ENCODE results near the gene SLC24A3.

The SLC24A3 gene

DNA sequence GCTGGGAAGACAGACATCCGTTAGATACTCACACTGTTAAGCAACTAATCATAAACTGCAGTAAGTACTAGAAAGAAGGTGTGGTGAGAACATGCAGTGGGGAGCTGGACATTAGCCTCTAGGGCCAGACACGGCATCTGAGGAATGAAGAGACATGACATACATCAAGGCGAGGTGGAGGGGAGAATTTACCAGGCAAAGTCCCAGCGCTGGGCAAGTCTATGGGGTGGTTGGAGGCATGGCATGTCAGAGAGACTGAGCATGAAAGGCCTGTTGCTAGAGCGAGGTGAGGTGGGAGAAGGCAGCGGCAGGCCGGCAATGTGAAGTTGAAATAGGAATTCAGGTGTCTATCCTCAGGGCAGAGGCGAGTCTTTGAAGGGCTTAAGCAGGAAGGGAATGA, 31.8 kb downstream of the SLC24A3 start:
- DNase-seq = no peak

DNA sequence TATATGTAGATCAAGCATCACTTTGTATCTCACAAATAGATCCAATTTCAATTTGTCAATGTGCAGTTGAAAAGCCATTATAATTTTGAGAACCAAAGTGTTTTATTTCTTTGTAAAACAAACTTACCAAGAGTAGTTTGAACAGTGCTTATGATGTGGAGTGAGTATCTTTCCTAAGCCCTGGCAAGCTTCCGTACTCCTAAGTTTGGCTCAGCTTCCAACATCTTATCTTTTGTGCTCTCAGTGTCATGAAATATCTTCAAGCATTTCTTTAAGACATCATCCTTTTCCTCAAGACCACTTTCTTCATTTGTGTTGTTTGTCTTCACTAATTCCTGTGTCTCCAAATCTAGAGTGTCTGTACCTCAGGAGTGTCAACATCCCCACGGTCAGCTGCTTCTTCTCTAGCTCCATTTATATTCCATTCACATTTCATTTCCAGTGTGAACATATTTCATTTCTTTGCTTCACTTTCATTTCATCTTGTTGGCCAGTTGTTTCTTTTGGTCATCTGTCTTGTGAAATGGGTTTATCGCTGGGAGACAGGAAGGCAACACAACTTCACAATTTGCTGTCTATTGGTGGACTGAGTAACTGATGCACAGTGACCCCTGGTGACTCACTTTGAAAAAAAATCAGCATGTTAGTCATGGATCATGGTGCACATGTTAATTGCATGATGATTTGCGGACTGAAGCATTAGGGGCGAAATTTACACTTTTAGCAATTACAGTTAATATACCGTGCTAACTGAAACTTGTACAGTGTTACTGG, 36.9 kb downstream of the SLC24A3 start:
- DNase-seq = peak in 1 of 2 experiments; percentile 3

DNA sequence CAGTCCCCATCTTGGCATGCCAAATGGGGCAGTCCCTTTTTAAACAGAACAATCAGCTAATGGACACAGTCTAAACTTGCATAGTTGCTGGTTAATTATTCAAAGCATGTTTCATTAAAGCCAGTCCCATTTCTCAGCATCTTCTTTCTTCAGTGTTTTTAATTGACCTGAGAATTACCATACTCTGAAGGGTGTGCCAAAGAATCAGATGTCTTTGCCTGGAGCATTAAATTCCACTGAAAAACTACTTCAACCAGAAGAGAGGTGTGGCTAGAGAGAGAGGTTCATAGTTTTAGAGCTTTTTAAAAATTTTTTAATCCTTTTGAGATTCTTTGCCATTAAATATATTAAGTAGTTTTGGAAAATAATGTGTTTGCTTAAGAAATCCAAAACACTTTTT, 37.9 kb downstream of the SLC24A3 start:
- no peak for DNase-seq

DNA sequence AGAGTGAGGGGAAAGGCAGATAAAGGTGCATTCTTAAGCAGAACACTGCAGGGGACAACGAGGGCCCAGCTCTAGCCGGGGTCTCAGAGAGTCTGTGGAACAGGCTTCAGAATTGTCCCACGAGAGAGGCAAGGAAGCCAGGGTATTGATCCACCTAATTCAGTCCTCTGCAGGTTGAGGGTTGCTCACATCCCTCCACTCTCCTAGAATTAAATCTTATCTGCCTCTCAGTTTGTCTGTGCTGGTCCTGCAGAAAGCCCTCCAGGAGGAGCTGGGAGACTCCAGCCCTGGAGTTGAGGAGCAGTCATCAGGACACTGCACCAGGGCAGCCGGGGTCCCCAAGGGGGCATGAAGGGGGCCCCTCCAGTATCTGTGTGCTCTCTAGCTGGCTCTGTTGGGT, 39.1 kb downstream of the SLC24A3 start:
- DNase-seq = no peak

DNA sequence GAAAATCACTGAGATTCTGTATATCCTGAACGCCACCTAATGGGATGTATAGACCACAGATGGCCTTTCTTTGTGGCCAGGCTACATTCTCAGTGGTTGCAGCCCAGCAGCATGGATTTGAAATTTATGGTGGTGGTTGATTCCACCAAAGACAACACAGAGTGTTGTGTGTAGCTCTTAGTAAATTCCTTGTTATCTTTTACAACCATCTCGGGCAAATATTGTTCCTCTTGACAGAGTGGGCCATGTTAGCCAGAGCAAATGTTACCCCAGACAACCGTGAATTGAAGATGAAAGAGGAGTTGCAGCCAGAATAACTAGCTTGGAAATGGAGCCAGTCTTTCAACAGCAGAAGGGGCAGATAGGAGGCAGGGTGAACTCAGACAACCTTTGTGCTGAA, 39.5 kb downstream of the SLC24A3 start:
- DNase-seq = no peak

DNA sequence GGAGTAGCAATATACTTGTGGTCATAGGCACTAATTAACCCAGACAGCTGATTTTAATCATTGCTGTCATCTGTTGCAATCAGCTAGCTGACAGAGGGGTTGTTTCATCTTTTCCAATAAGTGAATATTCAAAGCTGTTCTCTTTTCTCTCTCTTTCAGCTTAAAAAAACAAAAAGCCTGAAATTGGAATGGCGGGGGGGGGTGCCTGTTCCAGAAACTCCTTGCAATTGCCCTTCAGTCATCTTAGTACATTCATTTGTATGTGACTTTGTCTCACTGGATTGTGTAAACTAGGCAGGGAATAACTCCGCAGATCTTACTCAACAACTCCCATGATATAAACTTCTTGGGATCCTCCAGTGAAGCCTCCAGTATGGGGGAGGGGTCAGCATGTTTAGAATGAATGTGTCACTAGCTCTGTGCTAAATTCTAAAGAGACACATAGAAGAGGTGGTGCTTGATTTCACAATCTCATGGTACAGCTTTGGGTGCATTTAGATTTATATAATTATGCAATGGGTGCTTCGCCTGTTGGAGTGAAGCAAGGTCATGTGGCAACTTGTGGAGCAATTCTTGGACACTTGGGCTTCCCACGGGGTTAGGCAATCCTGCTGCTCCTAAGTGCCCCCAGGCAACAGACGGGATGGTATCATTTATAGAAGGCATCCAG, 40.1 kb downstream of the SLC24A3 start:
- no peak for DNase-seq

DNA sequence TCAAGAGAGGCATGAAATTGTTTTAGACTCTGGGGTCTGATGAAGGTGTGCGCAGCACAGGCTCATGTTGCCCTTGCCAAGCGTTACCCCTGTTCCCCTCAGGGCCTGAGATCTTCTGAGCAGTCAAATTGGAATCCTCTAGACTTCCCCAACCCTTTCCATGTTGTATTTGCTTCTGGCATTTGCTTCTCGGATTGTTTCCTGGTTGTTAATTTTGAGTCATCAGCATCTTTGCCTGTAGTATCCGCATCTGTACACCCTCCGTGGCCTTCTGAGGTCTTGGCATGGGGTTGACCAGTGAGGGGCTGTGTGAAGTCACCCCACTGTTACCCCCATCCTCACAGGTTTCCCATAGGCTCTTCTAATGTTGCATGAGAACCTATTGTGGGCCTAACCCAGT, 40.9 kb downstream of the SLC24A3 start:
- no peak for DNase-seq

DNA sequence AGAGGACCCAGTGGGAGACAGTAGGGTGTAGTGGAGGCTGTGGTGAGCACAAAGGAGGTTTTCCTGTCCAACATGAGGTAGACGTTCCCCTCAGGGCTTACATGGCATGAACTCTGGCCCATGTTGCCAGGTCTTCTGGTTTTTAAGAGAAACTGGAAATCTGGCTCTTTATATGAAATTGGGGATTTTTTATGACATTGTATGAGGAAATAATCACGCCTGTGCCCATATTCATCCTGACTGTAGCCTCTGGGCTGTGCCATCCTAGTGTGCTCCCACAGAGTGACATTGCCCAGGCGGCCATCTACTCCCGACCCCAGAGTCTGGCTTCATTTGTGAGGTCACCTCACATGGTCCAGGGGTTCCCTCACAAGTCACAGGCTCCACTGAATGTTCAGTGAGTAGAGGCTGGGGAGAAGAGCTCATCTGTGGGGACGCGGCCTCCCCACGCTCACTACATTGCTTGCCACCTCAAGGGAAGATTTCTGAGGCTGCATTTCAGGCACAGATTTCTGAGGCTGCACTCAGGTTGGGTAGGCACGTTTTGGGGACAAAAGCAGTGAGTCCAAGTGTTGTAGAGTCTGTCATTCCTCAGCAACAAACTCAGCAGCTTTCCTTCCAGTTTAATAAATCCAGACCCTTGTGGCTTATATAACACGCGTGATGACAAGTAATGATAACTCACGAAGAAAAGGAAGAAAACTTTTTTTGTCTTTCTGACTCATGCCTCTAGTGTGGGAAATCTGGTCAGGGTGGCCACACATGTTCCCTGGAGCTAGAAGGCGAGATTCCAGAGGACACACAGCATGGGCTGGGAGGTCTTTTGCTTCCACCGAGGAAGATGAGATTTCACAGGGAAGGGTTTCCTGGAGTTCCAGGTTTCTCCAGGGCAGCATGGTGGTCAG, 41.7 kb downstream of the SLC24A3 start:
- DNase-seq = no peak

DNA sequence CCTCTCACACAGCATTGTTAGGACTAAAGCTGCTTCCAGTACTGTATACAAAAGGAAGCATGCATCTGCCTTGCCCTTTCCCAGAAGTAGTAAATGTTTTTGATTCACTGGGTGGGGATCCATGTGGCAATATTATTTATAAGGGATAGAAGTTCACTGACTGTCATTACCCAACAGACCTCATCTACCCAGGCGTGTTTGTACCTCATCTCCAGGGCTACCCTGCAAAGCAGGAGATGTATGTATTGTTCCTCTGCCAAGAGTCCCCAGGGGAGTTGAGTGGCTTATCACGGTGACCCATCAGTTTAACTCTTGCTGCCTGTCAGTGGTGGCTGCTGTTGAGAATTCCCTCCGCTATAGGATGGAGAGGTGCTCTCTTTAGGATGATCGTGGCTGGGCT, 42.5 kb downstream of the SLC24A3 start:
- no peak for DNase-seq

DNA sequence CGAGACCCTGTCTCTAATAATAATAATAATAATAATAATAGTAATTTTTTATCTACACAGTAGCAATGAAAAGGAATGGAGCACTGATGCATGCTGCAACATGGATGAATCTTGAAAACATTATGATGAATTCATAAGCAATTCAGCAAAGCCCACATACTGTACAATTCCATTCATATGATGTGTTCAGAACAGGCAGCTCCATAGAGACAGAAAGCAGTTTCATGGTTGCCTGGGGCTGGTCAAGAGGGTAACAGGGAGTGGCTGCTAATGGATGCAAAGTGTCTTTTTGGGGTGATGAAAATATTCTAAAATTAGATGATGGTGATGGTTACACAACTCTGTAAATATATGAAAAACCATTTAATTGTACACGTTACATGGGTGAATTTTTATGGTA, 43.6 kb downstream of the SLC24A3 start:
- DNase-seq = no peak

DNA sequence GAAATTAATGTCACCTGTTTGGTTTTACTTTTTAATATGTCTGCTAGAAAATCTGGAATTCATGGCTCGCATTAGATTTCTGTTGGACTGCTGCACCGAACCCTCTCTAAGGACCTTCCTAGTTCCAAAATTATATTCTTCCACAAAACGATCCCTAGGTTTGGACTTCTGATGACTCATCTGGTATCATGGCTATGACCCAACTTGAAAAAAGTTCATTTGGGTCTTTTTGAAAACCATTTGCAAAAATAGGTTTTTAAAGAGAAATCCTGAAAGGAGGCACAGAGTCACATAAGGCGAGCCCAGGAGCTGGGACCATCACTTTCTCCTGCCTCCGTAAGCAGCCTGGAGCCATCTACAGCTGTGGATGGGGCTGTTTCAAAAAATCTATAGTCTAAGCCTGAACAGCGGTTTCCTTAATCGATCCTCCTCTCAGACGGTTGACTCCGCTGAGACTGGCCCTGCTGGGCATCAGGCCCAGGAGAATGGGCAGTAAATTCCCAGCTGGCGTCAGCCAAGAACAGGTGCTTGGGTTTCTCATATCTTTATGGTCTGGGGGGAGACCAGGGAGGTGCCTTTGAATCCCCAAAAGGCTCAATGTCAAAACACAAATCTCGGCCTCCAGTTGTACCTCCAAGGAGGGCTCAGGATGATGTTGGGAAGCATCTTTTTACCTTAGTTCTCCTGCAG, 44.6 kb downstream of the SLC24A3 start:
- DNase-seq = no peak

DNA sequence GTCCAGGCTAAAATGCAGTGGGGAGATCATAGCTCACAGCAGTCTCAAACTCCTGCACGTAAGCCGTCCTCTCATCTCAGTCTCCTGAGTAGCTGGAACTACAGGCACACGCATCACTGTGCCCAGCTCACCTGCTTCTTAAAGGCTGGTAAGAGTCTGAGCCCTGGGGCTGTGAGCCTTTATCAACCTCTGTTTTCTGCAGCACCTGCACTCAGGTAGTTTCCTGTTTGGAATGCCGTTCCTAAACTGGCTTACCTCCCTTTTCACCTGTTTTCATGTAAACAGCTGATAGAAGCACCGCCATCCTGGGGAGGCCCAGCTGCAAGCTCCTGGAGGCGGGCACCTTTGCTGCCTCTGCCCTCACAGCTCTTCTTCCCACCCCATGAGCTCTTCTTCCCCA, 45.4 kb downstream of the SLC24A3 start:
- DNase-seq = no peak

DNA sequence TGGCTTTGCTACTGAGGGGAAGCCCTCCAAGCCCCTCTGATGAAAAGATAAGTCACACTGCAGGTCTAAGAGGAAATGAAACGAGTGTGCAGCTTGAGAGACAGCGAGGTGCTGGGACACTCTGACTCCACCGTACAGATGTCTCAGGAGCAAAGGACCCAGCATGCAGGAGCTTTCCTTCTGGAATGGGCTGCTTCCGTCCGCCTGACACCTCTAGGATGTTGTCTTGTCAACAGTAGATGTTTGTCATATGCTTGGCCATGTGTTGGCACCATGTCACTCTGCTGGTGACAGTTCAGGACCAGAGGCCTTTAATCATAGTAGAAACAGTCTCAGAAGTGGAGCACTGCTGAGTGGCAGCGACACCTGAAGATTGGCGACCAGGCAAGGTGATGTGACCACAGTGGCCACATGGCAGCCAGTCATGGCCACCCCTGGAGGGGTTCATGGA, 46.7 kb downstream of the SLC24A3 start:
- no peak for DNase-seq

DNA sequence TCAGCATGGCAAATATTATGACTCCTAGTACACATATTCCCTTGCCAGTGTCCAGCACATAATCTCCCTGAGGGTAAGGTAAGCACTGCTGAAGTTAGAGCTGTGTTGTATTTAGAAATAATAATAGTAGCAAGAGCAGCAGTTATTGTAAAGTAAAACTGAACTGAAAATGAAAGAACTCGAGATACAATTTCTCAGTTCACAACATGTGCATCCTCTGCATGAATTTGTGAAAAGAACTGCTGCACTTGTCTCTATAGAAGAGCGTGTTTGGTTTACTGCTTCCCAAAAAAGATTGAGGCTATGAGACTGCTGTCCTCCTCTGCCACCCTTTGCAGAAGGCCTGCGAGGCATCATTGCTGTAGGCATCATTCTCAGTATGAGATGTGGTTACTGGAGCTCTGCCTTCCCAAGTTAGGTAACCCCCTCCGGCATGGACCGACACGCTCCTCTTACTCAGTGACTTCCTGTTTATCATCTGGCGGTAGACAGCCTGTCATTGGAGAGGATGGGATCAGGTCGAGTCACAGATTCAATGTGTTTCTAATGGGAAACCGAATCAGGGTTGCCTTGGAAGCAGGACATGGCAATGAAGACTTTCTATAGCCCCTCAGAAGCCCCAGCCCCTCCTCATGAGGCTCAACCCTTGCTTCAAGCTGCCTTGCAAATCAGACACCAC, 48.1 kb downstream of the SLC24A3 start:
- DNase-seq = no peak

DNA sequence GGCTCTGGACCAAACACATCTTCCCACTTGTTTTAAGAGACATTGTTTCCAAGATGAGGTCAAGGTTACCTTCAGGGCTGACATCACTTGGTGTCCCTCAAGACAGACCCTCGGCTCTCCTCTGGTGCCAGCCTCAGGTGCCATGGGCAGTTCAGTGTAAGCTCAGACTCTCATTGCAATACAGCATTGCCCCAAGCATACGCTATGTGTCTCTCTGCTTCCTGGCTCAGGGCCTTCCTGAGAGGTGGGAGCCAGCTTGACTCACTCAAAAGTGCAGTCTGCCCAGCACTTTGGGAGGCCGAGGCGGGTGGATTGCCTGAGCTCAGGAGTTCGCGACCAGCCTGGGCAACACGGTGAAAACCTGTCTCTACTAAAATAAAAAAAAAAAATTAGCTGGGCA, 51.7 kb downstream of the SLC24A3 start:
- DNase-seq = no peak

DNA sequence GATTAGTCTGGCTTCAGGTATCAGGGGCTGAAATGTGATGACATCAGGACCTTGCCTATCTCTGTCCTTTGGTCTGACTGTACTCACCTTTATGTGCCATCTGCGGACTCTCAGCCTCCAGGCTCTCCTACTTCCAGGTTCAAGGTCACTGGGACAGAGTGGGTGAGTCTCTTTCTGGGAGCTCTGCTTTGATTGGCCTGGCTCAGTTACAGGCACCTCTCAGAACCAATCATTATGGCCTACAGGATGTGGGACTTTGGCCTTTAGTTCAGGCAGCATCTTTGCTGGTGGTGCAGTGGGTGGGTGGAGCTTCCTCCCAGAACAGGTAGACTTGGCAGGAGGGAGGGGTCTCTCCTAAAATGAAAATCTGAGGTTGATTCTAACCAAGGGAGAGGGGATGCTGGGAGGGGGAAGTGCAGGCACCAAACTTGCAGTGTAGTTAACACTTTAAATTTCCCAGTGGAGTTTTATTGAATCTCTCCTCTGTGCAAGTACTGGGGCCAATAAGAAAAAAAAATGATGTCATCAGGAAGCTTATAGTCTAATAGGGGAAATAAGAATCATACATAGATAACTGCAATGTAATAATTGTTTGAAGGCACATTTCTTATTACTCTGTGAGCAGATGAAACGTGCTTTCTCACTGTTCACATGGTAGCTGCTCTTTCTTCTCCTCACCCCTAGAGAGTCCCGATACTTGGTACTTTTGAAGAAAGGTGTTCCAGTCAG, 53.4 kb downstream of the SLC24A3 start:
- DNase-seq = no peak

DNA sequence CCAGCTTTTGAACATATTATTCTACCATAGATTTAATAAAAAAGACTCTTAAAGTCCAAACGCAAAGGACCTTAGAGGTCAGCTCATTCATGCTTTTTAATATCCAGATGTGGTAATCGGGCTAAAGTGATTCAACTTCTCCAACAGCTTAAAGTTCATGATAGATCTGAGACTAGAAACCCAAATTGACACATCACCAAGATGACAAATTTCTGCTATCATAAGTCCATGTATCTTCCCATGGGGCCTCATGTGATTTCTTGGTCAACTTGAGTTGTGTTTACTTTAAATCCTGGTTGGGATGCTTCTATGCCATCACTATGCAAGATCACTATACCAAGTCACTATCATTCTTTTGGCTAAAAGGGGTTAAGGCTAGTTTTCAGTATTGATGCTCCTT, 56.0 kb downstream of the SLC24A3 start:
- DNase-seq = no peak

DNA sequence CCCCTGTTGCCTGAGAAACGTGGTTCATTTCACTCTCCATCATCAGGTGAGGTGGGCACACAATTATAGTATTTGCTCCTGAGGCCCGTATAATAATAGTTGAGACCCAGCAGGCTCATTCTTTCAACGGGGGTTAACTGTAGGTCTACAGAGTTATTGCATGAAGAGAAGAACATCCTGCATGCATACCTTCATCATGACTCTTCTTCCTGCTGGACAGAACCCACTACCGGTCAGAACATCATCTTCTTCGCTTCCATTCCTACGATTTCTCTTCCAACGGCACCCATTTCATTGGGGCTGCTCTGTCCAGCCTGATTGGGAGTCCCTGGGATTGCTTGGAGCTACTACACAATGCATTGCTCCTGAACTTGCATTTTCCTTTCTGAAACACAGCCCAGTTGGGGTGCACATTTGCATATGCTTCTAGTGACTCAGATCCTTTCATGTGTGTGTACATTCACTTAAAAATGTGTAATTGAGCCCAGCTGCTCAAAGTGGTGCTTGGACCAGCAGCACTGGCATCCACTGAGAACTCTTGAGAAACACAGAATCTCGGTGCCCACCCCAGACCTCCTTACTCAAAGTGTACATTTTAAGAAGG, 57.4 kb downstream of the SLC24A3 start:
- DNase-seq = no peak

DNA sequence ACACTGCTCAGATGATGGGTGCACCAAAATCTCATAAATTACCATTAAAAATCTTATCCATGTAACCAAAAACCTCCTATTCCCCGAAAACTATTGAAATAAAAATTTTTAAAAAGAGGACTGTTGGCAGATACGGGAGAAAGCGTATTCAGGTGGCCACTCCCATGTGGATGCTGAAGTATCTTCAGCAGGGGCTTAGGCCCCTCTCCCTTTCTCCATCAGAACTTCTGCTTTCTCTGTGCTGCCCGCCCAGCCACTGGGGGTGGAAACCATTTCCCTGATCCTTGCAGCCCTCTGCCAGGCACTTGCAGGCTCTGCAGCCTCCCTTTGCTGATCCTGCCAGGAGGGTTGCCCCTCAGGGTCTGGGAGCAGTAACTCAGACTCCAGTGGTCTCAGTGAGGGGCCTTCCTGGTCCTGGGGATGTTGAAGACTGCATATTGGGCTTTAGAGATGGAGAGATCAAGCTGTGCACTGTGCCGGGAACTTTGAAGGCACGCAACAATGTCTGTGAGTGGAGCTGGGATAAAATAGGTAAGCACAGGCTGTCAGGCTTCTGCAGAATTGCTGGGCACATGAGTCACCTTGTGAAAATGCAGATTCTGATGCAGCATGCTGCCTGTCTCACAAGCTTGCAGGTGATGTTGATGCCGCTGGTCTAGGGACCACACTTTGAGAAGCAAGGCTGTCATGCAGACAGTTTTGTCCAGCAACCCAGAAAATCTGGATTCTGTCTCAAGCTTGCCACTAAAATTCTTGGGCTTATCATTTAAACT, 59.6 kb downstream of the SLC24A3 start:
- DNase-seq = no peak

DNA sequence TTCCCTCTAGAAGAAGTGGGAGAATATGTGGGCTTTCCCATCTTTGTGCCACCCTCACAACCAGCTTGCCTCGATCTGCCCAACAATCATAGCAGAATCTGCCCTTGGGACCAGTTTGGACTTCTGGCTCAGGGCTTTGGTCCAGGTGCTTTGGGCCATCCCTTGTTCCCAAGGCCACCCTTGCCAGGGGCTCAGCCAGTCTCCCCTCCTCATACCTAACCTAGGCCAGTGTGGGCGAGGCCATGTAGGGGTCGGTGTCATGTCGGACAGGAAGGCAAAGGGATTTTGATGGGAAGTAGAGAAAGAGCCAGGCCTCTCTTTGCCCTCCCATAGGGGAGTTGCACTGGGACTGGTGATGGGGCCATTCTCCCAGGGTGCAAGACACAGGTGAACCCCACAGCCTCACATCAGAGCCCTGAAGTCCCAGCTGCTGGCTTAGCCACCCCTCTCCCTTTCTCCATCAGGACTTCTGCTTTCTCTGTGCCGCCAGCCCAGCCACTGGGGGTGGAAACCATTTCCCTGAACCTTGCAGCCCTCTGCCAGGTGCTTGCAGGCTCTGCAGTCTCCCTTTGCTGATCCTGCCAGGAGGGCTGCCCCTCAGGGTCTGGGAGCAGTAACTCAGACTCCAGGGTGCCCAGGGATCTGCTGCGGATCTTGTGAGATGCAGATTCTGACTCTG, 60.7 kb downstream of the SLC24A3 start:
- no peak for DNase-seq
